ENCODE measurements around the gene SLC12A6. TPM values are rescaled to one million over a fixed set of nuclear protein-coding genes. Genes with fewer than 3 reads are reported as not detected.

Gene SLC12A6
- total RNA-seq, 4 donors from 2014 or later, result 23.1 to 25.7 (median 23.6) TPM

DNA sequence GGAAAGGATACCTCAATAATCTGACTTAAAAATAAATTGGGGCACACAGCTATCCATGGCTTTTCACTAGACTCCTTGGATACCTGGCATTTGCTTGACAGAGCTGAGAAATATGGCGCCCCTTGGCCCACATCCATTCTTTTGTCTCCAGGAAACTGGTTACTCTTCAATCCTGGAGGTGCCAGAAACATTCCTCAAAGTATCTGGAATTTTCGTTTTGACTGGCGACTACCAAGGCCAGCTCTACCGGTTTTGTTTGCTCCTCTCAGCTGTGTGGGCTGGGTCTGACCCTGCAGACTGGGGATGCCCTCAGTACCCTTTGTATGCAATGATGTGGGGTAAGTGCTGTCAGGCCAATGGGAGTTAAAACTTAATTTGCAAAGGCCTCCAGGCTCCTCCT lies 154.6 kb downstream of the SLC12A6 start:
- WGBS, 2 donors, result 31 to 46% methylated on average over 4 of the region's 4 CpGs
- H3K4me3 ChIP-seq (ENCODE audit: low read depth, poor library complexity, severe bottlenecking), result no peak overlapping the region
- no peak for DNase-seq (ENCODE audit: low spot score in 2 of 2)
- intact Hi-C loops (cut with DNase I; ENCODE audit: low total_unique reads), result no loop called here
- no peak for TF ChIP-seq POLR2A (IDR thresholded peaks at IDR 0.05)
- TF ChIP-seq, protein P1, sequence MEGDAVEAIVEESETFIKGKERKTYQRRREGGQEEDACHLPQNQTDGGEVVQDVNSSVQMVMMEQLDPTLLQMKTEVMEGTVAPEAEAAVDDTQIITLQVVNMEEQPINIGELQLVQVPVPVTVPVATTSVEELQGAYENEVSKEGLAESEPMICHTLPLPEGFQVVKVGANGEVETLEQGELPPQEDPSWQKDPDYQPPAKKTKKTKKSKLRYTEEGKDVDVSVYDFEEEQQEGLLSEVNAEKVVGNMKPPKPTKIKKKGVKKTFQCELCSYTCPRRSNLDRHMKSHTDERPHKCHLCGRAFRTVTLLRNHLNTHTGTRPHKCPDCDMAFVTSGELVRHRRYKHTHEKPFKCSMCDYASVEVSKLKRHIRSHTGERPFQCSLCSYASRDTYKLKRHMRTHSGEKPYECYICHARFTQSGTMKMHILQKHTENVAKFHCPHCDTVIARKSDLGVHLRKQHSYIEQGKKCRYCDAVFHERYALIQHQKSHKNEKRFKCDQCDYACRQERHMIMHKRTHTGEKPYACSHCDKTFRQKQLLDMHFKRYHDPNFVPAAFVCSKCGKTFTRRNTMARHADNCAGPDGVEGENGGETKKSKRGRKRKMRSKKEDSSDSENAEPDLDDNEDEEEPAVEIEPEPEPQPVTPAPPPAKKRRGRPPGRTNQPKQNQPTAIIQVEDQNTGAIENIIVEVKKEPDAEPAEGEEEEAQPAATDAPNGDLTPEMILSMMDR (IDR thresholded peaks at IDR 0.05), result no peak

MicroRNAs within 50 kb of the gene (microRNA counts, 767-probe panel; counts per million panel counts)
- microRNA hsa-miR-1233, result 0 to 358 counts per million in 2 donors

Small RNA genes within 50 kb of the gene (microRNA-seq; reads per million reads assigned to microRNA genes)
- gene MIR1233-1 (ENCODE audit: borderline number of aligned reads in 1 of 2, borderline replicate concordance in 2 of 2), result 0 reads per million in 2 donors

Other genes with a start within 250 kb of the SLC12A6 start
- gene EMC7, start 235.9 kb downstream of the SLC12A6 start, total RNA-seq, result 10 to 100 TPM; 28.8 to 51.3 (median 43.1) TPM
- 1 to 10 TPM; 1.2 to 1.5 (median 1.4) TPM for gene PGBD4, start 235.7 kb downstream of the SLC12A6 start, total RNA-seq
- 10 to 100 TPM; 25.7 to 42.8 (median 39.2) TPM for gene KATNBL1, start 127.7 kb downstream of the SLC12A6 start, total RNA-seq
- gene EMC4, start 112.8 kb downstream of the SLC12A6 start, total RNA-seq, result 100 to 1,000 TPM; 113 to 176 (median 121) TPM
- gene NOP10, start 5.4 kb upstream of the SLC12A6 start, total RNA-seq, result 100 to 1,000 TPM; 107 to 129 (median 124) TPM
- not detected for gene NUTM1, start 5.5 kb upstream of the SLC12A6 start, total RNA-seq
- 10 to 100 TPM; 19.0 to 36.4 (median 27.0) TPM for gene LPCAT4, start 29.4 kb upstream of the SLC12A6 start, total RNA-seq
- 10 to 100 TPM; 23.2 to 38.3 (median 31.1) TPM for gene GOLGA8A, start 100.0 kb upstream of the SLC12A6 start, total RNA-seq
- 100 to 1,000 TPM in 1 of 4 donors, 10 to 100 TPM in 3; 39.4 to 145 (median 49.5) TPM for gene GOLGA8B, start 245.9 kb upstream of the SLC12A6 start, total RNA-seq

Data from lower leg skin (tissue), 4 donors.